Esophagus squamous epithelium (tissue), 5 donors: ENCODE results near the gene EXOC6. TPM values are rescaled to one million over a fixed set of nuclear protein-coding genes. Genes with fewer than 3 reads are reported as not detected.

ENCODE experiments used
- DNase-seq: peaks from one replicate; lab custom pipeline; 2025; lab: John Stamatoyannopoulos, UW
- H3K27ac ChIP-seq, 4 donors: fragments of 200-600 bp; sonication (generic); one replicate each; pipeline ENCODE4 v1.5.1; 2016 to 2019; ENCODE audit warnings: mild to moderate bottlenecking in 1 of 4
- H3K27me3 ChIP-seq, 4 donors: fragments of 200-600 bp; sonication (generic); 1 replicate in 3 of 4; 2 replicates in 1 of 4; pipeline versions ENCODE4 v1.5.1 to v1.6.0; 2017 to 2021; ENCODE audit warnings: antibody characterized with exemption in 1 of 4
- H3K36me3 ChIP-seq, 3 donors: fragments of 200-600 bp; sonication (generic); one replicate each; pipeline ENCODE4 v1.5.1; 2016 to 2019
- H3K4me1 ChIP-seq, 3 donors: fragments of 200-600 bp; sonication (generic); one replicate each; pipeline ENCODE4 v1.5.1; 2017 to 2019
- H3K4me3 ChIP-seq, 4 donors: fragments of 200-600 bp; sonication (generic); 1 replicate in 3 of 4; 2 replicates in 1 of 4; pipeline ENCODE4 v1.5.1; 2016 to 2019; ENCODE audit warnings: mild to moderate bottlenecking in 2 of 4, moderate library complexity in 1 of 4
- H3K9me3 ChIP-seq, 3 donors: fragments of 200-600 bp; sonication (generic); one replicate each; pipeline ENCODE4 v1.5.1; 2016 to 2019
- CTCF ChIP-seq, 6 experiments: fragments of 450-650 bp in 4 of 6; fragments of 200-600 bp in 2 of 6; sonication (generic) in 2 of 6; IDR thresholded peaks; one replicate each; pipeline ENCODE4 v1.5.1; 2016 to 2019; ENCODE audit warnings: antibody characterized with exemption in 6 of 6, mild to moderate bottlenecking in 4 of 6, moderate library complexity in 4 of 6
- POLR2A ChIP-seq, 4 donors: fragments of 450-650 bp; IDR thresholded peaks; one replicate each; pipeline ENCODE4 v1.6.1; 2017; ENCODE audit warnings: antibody characterized with exemption in 4 of 4, mild to moderate bottlenecking in 4 of 4, moderate library complexity in 3 of 4
- WGBS, 2 donors: methylation state at CpG; one replicate each; pipeline ENCODE4 v1.1.5; 2018; 5-methylcytosine and 5-hydroxymethylcytosine counted together
- intact Hi-C: fragments of 100-400 bp; cut with DNase I; formaldehyde crosslinking; loops from one replicate; pipeline ENCODE4 v1.15.0; 2022
- total RNA-seq, 4 donors: library from RNA; depleted of rRNA; stranded (reverse); fragments of >200 nt; gene quantifications; one replicate each; pipeline ENCODE4 v1.1.0, GENCODE V29; 2016
- donor health status: DM: yes; HTN: yes; CAD: no.

The EXOC6 gene
- total RNA-seq, 4 donors from 2014 or later, result 1.3 to 9.5 (median 5.6) TPM

DNA sequence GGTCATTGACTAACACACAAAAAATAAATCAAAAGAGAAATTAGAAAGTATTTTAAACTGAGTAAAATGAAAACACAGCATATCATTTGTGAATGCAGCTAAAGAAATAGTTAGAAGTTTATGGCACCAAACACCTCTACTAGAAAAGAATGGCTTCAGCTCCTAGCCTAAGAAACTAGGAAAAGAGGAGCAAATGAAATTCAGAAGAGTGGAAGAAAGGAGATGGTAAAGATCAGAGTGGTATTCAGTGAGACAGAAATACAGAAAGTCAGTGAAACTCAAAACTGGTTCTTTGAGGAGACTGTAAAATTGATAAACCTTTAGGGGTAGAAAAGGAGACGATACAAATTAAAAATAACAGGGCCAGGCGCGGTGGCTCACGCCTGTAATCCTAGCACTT, 2.7 kb downstream of the EXOC6 start:
- intact Hi-C loops, result no loop called here
- no peak for DNase-seq
- Histone ChIP-seq H3K4me3 (no peak overlapping the region), H3K36me3 (no peaks in the 10 kb centered on the region), H3K27ac (no peak overlapping the region), H3K4me1 (peaks cover 11 to 30% (median 17%) of the 10 kb centered on the region in 3 donors), H3K27me3 (peaks cover 0 to 17% (median 0%) of the 10 kb centered on the region in 4 donors), H3K9me3 (no peaks in the 10 kb centered on the region)
- WGBS, 2 donors, result 93 to 96% methylated on average over 4 of the region's 4 CpGs
- TF ChIP-seq CTCF (IDR thresholded peaks at IDR 0.05), result no peak
- no peak for TF ChIP-seq POLR2A (IDR thresholded peaks at IDR 0.05)

- no peak for DNase-seq
- no peak for TF ChIP-seq POLR2A (IDR thresholded peaks at IDR 0.05)
- H3K27me3 ChIP-seq, result peaks cover 0 to 3% (median 0%) of the 10 kb centered on the region in 4 donors
- intact Hi-C loops, result no loop called here
- H3K4me1 ChIP-seq, result no peaks in the 10 kb centered on the region
- WGBS, 2 donors, result 100% methylated on average over 3 of the region's 3 CpGs
- no peak overlapping the region for H3K4me3 ChIP-seq
- peaks cover 0 to 27% (median 18%) of the 10 kb centered on the region in 3 donors for H3K9me3 ChIP-seq
- no peaks in the 10 kb centered on the region for H3K36me3 ChIP-seq
- H3K27ac ChIP-seq, result no peak overlapping the region
Measured at GRCh38 chr10:92855560-92855959, 7.2 kb downstream of the EXOC6 start.

GRCh38 chr10:92857904-92858514, 9.7 kb downstream of the EXOC6 start:
- Histone ChIP-seq H3K27me3 (no peaks in the 10 kb centered on the region), H3K9me3 (peaks cover 0 to 27% (median 18%) of the 10 kb centered on the region in 3 donors), H3K4me1 (no peaks in the 10 kb centered on the region), H3K27ac (no peak overlapping the region), H3K36me3 (no peaks in the 10 kb centered on the region), H3K4me3 (no peak overlapping the region)
- intact Hi-C loops, result no loop called here
- WGBS, 2 donors, result 97 to 98% methylated on average over 4 of the region's 4 CpGs
- TF ChIP-seq POLR2A (IDR thresholded peaks at IDR 0.05) (no peak), CTCF (IDR thresholded peaks at IDR 0.05) (no peak)
- DNase-seq, result no peak

GRCh38 chr10:92867235-92867634, 18.9 kb downstream of the EXOC6 start:
- Histone ChIP-seq H3K27me3 (no peaks in the 10 kb centered on the region), H3K27ac (no peak overlapping the region), H3K9me3 (no peaks in the 10 kb centered on the region), H3K4me3 (no peak overlapping the region), H3K4me1 (no peaks in the 10 kb centered on the region), H3K36me3 (no peaks in the 10 kb centered on the region)
- WGBS, 2 donors, result 74 to 92% methylated on average over 3 of the region's 3 CpGs
- TF ChIP-seq CTCF (IDR thresholded peaks at IDR 0.05) (no peak), POLR2A (IDR thresholded peaks at IDR 0.05) (no peak)
- DNase-seq, result no peak
- intact Hi-C loops, result no loop called here

DNA sequence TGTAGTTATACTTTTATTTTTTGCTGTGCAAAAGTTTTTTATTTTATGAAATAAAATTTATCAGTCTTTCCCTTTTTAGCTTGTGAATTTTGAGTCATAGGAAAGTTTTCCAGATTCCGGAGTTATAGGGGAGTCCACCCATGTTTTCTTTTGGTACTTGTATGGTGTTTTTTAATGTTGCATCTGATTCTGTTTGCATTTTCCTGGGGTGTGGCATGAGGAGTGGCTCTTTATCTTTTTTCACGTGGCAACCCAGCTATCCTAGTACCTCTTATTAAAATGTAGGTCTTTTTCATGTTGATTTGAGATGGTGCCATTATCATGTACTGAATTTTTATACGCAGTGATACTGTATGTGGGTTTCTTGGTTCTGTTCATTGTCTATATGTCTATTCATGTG, 19.7 kb downstream of the EXOC6 start:
- TF ChIP-seq CTCF (IDR thresholded peaks at IDR 0.05) (no peak), POLR2A (IDR thresholded peaks at IDR 0.05) (no peak)
- 65 to 72% methylated on average over 3 of the region's 3 CpGs for WGBS, 2 donors
- Histone ChIP-seq H3K27me3 (no peaks in the 10 kb centered on the region), H3K9me3 (no peaks in the 10 kb centered on the region), H3K36me3 (no peaks in the 10 kb centered on the region), H3K4me1 (no peaks in the 10 kb centered on the region), H3K27ac (no peak overlapping the region), H3K4me3 (no peak overlapping the region)
- intact Hi-C loops, result no loop called here
- no peak for DNase-seq
